ENCODE measurements around the gene STX19. TPM values are rescaled to one million over a fixed set of nuclear protein-coding genes. Genes with fewer than 3 reads are reported as not detected.

Gene STX19
- total RNA-seq, 4 donors from 2014 or later: not detected

GRCh38 chr3:94064243-94064860, 36.0 kb upstream of the STX19 start:
- H3K27me3 ChIP-seq: no peaks in the 10 kb centered on the region
- no peaks in the 10 kb centered on the region for H3K9me3 ChIP-seq
- H3K36me3 ChIP-seq: peaks cover 0 to 38% (median 2%) of the 10 kb centered on the region in 4 donors
- intact Hi-C loops (cut with DNase I): loop anchor here (10.0 kb wide), 2 partner anchors 90 to 160 kb away; partner anchors contain the start of gene PROS1
- peak overlapping the region in 1 of 4 donors; percentile 90 for H3K27ac ChIP-seq (replicated peaks in 1 of 4)
- no peak for DNase-seq (ENCODE audit: extremely low spot score)
- 70% methylated on average over 6 of the region's 6 CpGs for WGBS
- TF ChIP-seq POLR2A (IDR thresholded peaks at IDR 0.05; ENCODE audit: low read depth) (no peak), POLR2AphosphoS5 (IDR thresholded peaks at IDR 0.05) (no peak), CTCF (IDR thresholded peaks at IDR 0.05) (no peak), EP300 (IDR thresholded peaks at IDR 0.05) (no peak)
- peaks cover 16 to 38% (median 34%) of the 10 kb centered on the region in 4 donors for H3K4me1 ChIP-seq
- peak overlapping the region in 1 of 4 donors; percentile 69 for H3K4me3 ChIP-seq

GRCh38 chr3:94063496-94064119, 35.2 kb upstream of the STX19 start:
- intact Hi-C loops (cut with DNase I): loop anchor here (10.0 kb wide), 2 partner anchors 89 to 159 kb away; partner anchors contain the start of gene PROS1
- Histone ChIP-seq H3K27ac (replicated peaks in 1 of 4) (peak overlapping the region; percentile 89 to 92 (median 91)), H3K36me3 (peaks cover 0 to 42% (median 2%) of the 10 kb centered on the region in 4 donors), H3K27me3 (no peaks in the 10 kb centered on the region), H3K4me1 (peaks cover 16 to 32% (median 29%) of the 10 kb centered on the region in 4 donors), H3K9me3 (no peaks in the 10 kb centered on the region), H3K4me3 (peak overlapping the region; percentile 65 to 81 (median 68))
- WGBS: 52% methylated on average over 17 of the region's 17 CpGs
- no peak for TF ChIP-seq POLR2AphosphoS5 (IDR thresholded peaks at IDR 0.05)
- TF ChIP-seq EP300 (IDR thresholded peaks at IDR 0.05): no peak
- no peak for TF ChIP-seq CTCF (IDR thresholded peaks at IDR 0.05)
- no peak for TF ChIP-seq POLR2A (IDR thresholded peaks at IDR 0.05; ENCODE audit: low read depth)
- no peak for DNase-seq (ENCODE audit: extremely low spot score)

GRCh38 chr3:94062513-94063404, 34.4 kb upstream of the STX19 start, which contains the start of the genes DHFR2 and NSUN3:
DHFR2 (minus strand) TSS chr3:94062916; CDS start chr3:94061511, 1,405 bp downstream.
NSUN3 (plus strand) TSS chr3:94063061; CDS start chr3:94063127, 66 bp downstream.
- Histone ChIP-seq H3K36me3 (peaks cover 0 to 36% (median 2%) of the 10 kb centered on the region in 4 donors), H3K4me1 (peaks cover 16 to 32% (median 29%) of the 10 kb centered on the region in 4 donors), H3K4me3 (peak within 1 kb of the TSS; percentile 65 to 81 (median 68)), H3K27ac (replicated peaks in 1 of 4) (peak within 1 kb of the TSS; percentile 89 to 92 (median 91)), H3K9me3 (no peaks in the 10 kb centered on the region), H3K27me3 (no peaks in the 10 kb centered on the region)
- intact Hi-C loops (cut with DNase I): loop anchor here (10.0 kb wide), 2 partner anchors 88 to 158 kb away; partner anchors contain the start of gene PROS1
- WGBS: under 1% methylated on average over 40 of the region's 52 CpGs
- TF ChIP-seq POLR2AphosphoS5 (IDR thresholded peaks at IDR 0.05): peak in 1 of 2 donors; percentile 78
- no peak for TF ChIP-seq POLR2A (IDR thresholded peaks at IDR 0.05; ENCODE audit: low read depth)
- DNase-seq (ENCODE audit: extremely low spot score): peak; percentile 96

GRCh38 chr3:94061297-94061696, 32.9 kb upstream of the STX19 start:
- intact Hi-C loops (cut with DNase I): loop anchor here (10.0 kb wide), 2 partner anchors 86 to 156 kb away; partner anchors contain the start of gene PROS1
- H3K27ac ChIP-seq (replicated peaks in 1 of 4): no peak overlapping the region
- no peak for DNase-seq (ENCODE audit: extremely low spot score)
- H3K36me3 ChIP-seq: peaks cover 0 to 24% (median 0%) of the 10 kb centered on the region in 4 donors
- no peaks in the 10 kb centered on the region for H3K27me3 ChIP-seq
- H3K4me1 ChIP-seq: peaks cover 16 to 32% (median 29%) of the 10 kb centered on the region in 4 donors
- WGBS: 98% methylated on average over 13 of the region's 13 CpGs
- H3K9me3 ChIP-seq: no peaks in the 10 kb centered on the region
- no peak overlapping the region for H3K4me3 ChIP-seq
- no peak for TF ChIP-seq EP300 (IDR thresholded peaks at IDR 0.05)
- TF ChIP-seq POLR2AphosphoS5 (IDR thresholded peaks at IDR 0.05): no peak
- TF ChIP-seq POLR2A (IDR thresholded peaks at IDR 0.05; ENCODE audit: low read depth): no peak
- TF ChIP-seq CTCF (IDR thresholded peaks at IDR 0.05): no peak

Measured in esophagus muscularis mucosa (tissue), 4 donors.